GM04504 (cell line): ENCODE data around the gene TPSD1.
"Not testable (repeated sequence)": the region's sequence is repeated elsewhere in the genome, so short reads cannot be mapped to it uniquely, and the experiment has no call there.

Experiments used
- DNase-seq: peaks from one replicate; pipeline ENCODE4 v3.0.0-alpha.2; 2012; ENCODE audit warnings: low read depth

The TPSD1 gene

DNA sequence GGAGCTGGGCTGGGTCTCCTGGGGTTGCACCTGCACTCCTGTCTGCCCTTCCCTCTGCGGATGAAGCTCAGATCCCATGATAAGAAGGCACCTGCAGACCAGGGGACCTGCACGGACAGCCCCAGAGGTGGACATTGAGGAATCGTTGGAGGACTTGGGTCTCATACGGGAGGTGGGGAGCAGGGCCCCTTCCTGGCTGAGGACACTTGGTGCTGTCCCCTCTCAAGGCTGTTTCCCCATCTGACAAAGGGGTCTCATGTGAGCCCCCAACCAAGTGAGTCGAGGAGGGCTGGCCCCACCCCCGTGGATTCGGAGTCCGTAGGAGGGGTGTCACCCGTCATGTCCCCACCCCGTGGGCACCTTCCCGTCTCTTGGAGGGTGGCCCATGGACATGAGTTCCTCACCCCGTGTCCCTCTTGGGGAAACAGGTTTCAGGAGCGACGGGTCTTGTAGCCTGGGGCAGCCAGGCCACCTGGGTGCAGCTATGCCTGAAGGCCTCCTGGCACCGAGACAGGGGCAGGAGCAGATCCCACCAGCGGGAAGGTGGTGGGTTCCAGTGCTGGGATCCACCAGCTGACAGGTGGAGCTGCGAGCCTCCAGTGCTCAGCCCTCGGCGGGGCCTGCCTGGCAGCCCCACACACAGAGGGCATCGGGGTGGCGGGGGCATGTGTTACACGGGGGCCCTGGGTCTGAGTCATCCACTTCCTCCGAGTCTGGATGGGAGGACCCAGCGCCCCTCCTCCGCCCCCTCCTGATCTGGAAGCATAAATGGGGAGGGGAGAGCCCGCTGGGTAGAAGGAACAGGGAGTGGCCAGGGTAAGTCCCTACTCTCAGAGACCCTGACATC lies at the start of gene TPSD1:
Gene TPSD1, plus strand, starts transcription at position 794 of the 847 bp plus-strand sequence. CDS start 212 bp downstream, outside the sequence.
- not testable (repeated sequence) for DNase-seq

- no peak for DNase-seq
Measured at GRCh38 chr16:1206326-1206725, 49.5 kb upstream of the TPSD1 start.

DNA sequence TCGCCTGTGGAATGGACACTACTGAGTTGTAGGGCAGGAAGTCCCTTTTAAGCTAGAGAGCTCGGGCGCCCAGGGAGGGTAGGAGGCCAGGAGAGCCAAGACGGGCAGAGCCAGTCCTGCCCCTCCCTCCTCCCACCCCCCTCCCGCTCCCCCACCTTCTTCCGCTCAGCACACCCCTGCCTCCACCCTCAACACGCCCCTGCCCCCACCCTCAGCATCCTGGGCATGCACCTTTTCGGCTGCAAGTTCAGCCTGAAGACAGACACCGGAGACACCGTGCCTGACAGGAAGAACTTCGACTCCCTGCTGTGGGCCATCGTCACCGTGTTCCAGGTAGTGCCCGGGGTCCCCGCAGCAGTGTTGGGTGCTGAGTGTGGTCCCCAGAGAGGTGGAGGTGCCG lies 49.1 kb upstream of the TPSD1 start:
- no peak for DNase-seq

DNA sequence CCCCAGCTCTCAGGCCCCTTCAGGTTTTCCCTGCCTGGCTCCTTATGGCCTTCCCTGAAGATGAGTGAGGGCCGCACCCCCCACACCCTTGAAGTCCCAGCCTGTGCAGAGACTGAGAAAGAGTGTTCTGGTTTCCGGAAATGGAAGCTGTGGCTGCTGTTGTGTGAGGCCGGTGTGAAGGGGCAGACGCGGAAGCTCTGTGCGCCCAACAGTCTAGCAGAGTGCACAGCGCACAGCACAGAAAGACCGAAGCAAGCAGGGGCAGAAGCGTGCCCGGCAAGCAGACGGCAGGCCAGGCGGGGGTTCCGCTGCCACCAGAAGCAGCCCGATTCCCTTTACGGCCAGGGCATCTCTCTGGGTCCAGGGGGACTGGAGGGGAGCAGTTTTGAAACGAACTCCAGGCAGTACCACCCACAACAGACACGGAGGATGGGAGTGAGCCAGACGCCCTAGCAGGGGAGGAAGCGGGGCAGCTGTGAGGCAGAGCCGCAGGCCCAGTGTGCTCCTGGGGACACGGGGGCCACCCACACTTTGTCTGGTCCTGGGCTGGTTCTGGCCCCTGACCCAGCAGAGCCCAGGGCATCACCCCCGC lies 47.5 kb upstream of the TPSD1 start:
- no peak for DNase-seq

DNA sequence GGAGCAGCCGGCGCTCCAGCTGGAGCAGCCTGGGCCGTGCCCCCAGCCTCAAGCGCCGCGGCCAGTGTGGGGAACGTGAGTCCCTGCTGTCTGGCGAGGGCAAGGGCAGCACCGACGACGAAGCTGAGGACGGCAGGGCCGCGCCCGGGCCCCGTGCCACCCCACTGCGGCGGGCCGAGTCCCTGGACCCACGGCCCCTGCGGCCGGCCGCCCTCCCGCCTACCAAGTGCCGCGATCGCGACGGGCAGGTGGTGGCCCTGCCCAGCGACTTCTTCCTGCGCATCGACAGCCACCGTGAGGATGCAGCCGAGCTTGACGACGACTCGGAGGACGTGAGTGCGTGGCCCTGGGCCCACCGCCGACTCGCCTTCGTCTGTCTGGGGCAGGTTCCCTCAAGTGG lies 46.8 kb upstream of the TPSD1 start:
- no peak for DNase-seq

DNA sequence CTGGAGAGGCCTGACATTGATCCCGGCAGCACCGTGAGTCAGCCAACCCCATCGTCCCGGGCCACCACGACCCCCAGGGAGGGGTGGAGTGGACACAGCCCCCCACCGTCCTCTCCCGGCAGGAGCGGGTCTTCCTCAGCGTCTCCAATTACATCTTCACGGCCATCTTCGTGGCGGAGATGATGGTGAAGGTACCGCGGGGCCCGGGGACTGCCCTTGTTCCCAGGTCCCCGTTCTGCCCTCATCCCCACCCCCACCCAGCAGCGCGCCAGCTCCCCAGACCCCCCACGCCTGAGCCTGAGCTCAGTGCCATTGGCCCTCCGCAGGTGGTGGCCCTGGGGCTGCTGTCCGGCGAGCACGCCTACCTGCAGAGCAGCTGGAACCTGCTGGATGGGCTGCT lies 45.4 kb upstream of the TPSD1 start:
- no peak for DNase-seq

DNA sequence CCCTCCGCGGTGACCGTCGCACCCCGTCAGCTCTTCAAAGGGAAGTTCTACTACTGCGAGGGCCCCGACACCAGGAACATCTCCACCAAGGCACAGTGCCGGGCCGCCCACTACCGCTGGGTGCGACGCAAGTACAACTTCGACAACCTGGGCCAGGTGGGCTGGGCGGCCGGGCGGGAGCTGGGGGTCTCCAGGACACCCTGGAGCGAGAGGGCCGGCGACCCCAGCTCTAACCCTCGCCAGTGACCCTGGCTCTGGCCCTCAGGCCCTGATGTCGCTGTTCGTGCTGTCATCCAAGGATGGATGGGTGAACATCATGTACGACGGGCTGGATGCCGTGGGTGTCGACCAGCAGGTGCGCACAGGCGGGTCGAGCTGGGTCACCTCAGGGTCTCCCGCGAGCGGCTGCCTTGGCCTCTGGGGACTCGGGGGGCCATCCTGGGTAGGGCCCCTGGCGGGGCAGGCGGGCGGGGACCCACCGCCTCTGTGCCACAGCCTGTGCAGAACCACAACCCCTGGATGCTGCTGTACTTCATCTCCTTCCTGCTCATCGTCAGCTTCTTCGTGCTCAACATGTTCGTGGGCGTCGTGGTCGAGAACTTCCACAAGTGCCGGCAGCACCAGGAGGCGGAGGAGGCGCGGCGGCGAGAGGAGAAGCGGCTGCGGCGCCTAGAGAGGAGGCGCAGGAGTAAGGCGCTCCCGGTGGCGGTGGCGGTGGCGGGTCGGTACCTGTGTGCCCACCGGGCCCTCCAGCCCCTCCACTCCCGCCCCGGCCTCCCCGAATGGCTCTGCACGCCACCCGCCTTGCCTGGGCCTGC lies 44.2 kb upstream of the TPSD1 start:
- no peak for DNase-seq

DNA sequence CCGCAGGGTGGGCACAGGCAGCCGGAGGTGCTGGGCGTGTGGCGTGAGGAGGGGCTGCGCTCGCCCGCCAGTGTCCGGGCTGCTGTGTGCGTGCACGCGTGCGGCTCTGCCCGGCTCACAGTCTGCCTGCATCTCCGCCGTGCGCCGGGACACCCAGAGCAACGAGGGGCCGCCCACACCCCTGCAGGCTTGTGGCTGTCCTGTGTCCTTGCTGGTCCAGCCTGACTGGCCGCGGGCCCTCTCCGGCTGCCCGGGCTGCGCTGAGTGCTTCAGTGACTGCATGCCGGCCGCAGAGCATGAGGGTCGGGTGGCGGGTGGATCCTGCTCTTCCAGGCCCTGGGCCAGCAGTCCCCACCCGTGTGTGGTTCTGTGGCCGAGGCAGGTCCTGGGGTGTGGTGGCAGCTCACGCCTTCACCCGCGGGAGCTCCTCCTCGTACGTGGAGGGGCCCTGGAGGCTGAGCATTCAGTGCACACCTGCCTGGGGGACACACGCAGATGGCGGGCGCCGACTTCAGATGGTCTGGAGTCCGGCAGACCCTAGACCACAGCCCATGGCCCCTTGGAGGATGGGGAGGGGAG lies 43.2 kb upstream of the TPSD1 start:
- DNase-seq = no peak

GRCh38 chr16:1213231-1213630 lies 42.6 kb upstream of the TPSD1 start:
- no peak for DNase-seq

- no peak for DNase-seq
Measured at GRCh38 chr16:1213796-1214372, 42.0 kb upstream of the TPSD1 start.

DNA sequence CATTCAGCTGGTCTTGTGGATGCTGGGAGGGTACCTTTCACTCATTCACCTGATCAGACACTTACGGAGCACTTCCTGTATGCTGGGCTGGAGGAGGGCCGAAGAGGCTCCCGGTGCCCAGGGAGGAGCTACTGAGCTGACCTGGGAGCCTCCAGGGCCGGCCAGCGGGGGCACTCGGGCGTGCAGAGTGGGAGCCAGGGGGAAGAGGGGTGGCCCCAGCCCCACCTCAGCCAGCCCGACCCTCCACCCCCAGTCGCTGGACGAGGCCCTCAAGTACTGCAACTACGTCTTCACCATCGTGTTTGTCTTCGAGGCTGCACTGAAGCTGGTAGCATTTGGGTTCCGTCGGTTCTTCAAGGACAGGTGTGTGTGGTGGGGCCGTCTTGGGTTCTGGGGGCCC lies 41.1 kb upstream of the TPSD1 start:
- DNase-seq = no peak

- DNase-seq = no peak
Measured at GRCh38 chr16:1215574-1216295, 40.1 kb upstream of the TPSD1 start.

- no peak for DNase-seq
Measured at GRCh38 chr16:1216296-1216619, 39.6 kb upstream of the TPSD1 start.

DNA sequence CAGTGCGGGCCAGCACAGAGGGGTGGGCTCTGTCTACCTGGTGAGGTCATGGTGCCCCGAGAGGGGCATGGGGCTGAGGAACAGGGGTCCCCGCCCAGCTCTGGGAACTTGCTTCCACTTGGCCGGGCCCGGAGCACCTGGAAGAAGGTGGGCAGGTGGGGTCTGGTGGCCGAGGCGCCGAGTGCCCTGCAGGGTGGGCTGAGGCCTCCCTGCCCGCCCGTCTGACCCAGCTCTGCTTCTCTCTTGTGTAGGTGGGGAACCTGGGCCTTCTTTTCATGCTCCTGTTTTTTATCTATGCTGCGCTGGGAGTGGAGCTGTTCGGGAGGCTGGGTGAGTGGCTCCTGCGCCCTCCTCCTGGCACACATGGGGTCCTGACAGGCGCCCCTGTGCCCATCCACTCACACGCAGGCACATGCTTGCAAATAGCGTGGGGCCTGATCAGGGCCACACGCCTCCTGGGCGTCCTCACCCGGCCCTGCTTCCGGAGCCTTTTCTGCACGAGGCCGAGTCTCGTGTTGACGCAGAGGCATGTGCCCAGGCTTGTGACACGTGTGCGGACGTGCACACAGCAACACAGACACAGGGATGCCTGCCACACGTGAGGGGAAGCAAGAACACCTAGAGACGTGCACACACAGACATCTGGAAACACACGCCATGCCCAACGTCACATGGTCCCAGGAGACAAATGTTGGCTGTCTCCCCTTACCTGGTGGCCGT lies 39.0 kb upstream of the TPSD1 start:
- no peak for DNase-seq

GRCh38 chr16:1217526-1217925 lies 38.3 kb upstream of the TPSD1 start:
- no peak for DNase-seq

DNA sequence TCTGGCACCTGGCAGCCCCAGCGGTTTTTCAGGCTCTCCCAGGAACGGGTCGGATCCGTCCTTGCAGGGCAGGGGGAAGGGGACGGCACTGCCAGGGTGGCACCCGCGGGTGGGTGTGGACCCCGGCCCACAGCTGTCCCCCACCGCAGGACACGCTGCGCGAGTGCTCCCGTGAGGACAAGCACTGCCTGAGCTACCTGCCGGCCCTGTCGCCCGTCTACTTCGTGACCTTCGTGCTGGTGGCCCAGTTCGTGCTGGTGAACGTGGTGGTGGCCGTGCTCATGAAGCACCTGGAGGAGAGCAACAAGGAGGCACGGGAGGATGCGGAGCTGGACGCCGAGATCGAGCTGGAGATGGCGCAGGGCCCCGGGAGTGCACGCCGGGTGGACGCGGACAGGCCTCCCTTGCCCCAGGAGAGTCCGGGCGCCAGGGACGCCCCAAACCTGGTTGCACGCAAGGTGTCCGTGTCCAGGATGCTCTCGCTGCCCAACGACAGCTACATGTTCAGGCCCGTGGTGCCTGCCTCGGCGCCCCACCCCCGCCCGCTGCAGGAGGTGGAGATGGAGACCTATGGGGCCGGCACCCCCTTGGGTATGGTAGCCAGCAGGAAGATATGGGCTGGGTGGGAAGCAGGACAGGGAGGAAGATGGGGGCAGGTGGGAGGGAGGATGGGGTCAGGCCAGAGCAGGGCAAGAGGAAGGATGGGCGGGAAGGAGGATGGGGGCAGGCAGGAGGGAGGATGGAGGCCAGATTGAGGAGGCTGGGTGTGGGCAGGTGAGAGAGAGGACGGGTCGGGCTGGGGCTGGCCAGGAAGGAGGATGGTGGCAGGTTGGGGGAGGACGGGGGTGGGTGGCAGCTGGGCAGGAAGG lies 37.6 kb upstream of the TPSD1 start:
- DNase-seq = no peak

- DNase-seq = no peak
Measured at GRCh38 chr16:1218930-1219611, 36.8 kb upstream of the TPSD1 start.

GRCh38 chr16:1220098-1220728 lies 35.7 kb upstream of the TPSD1 start:
- no peak for DNase-seq
